HG02973 (cell line): ENCODE data around the gene C1QL4.
"Not testable (repeated sequence)": the region's sequence is repeated elsewhere in the genome, so short reads cannot be mapped to it uniquely, and the experiment has no call there.

Source experiments
- ATAC-seq: cut with Tn5 transposase; IDR thresholded peaks from one replicate; pipeline ENCODE4 v1.9.1; 2021; ENCODE audit warnings: moderate library complexity; ENCODE audit not compliant: unreplicated experiment

C1QL4 gene

DNA sequence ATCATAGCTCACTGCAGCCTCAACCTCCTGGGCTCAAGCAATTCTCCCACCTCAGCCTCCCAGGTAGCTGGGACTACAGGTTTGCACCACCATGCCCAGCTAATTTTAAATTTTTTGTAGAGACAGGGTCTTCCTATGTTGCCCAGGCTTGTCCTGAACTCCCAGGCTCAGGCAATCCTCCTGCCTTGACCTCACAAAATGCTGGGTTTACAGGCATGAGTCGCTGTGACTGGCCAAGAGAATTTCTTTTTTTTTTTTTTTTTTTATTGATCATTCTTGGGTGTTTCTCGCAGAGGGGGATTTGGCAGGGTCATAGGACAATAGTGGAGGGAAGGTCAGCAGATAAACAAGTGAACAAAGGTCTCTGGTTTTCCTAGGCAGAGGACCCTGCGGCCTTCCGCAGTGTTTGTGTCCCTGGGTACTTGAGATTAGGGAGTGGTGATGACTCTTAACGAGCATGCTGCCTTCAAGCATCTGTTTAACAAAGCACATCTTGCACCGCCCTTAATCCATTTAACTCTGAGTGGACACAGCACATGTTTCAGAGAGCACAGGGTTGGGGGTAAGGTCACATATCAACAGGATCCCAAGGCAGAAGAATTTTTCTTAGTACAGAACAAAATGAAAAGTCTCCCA lies 54.1 kb downstream of the C1QL4 start:
- ATAC-seq: not testable (repeated sequence)
